GM21825 (cell line): ENCODE results near the gene IL17C.
A peak's percentile ranks its signal among the peaks of the same experiment; 100 is the strongest.

Experiments used
- ATAC-seq: cut with Tn5 transposase; IDR thresholded peaks from one replicate; pipeline ENCODE4 v1.9.1; 2021; ENCODE audit warnings: mild to moderate bottlenecking, moderate library complexity; ENCODE audit not compliant: unreplicated experiment

Gene IL17C

DNA sequence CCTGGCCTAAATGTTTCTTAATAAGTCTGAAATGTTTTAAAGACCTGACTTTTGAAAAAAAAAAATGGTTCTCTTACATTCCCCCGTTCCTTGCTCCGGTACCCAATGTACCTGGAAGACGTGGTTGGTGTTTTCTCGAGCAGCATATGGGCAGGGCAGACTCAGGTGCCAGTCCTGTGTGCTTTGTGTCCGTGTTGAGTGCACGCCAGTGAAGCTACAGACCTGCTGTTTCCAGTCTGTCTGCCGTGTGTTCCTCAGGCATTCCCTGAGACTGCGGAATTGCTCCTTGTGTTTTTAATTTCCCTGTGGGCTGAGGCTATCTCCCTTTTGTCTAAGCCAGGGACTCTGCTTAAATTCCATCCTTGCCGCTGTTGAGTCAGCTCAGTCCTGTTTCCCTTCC lies 11.7 kb upstream of the IL17C start:
- ATAC-seq: no peak

DNA sequence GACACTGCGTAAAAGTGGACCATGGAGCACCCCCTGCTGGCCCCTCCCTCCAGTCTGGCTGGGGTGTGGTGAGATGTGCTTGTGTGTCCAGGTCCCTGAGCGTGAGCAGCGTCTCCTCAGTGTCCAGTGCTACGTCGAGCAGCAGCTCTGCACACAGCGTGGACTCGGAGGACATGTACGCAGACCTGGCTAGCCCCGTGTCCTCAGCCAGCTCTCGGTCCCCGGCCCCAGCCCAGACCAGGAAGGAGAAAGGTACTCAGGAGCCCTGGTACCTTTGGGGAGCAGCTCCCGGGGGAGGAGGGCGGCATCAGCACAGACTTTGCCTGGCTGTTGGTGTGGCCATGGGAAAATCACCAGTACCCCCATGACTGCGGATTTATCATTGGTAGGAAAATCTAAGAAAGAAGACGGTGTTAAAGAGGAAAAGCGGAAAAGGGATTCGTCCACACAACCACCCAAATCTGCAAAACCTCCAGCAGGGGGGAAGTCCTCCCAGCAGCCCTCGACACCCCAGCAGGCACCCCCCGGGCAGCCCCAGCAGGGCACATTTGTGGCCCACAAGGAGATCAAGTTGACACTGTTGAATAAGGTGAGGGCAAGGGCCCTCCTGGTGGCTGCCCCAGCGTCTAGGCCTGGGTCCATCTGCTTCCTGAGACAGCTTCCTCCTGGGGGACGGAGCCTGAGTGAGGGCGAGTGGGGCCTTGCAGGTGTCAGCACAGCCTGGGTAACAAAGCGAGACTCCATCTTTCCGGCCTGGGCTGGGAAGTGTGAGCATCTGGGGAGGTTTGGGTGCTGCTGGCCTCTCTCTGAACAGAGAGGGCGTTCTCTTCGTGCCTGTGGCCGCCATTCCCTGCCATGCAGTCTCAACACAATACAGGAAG lies 10.6 kb upstream of the IL17C start:
- no peak for ATAC-seq

DNA sequence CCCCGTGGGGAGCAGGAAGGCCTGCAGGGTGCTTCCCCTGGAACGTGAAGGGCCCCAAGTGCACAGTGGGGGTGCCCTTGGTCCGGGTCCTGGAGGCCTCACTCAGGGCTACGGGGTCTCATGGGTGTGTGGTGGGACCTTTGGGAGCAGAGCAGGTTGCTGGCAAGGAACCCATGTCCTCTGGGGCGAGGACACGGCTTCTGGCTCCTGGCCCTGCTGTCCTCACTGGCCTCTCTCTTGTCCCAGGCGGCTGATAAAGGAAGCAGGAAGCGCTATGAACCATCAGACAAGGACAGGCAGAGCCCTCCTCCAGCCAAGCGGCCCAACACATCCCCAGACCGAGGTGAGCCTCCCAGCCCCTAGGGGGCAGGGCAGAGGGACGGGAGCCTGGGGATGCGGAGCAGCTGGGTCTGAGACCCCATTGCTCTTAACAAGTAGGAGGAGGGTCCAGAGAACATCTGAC lies 9.8 kb upstream of the IL17C start:
- no peak for ATAC-seq

DNA sequence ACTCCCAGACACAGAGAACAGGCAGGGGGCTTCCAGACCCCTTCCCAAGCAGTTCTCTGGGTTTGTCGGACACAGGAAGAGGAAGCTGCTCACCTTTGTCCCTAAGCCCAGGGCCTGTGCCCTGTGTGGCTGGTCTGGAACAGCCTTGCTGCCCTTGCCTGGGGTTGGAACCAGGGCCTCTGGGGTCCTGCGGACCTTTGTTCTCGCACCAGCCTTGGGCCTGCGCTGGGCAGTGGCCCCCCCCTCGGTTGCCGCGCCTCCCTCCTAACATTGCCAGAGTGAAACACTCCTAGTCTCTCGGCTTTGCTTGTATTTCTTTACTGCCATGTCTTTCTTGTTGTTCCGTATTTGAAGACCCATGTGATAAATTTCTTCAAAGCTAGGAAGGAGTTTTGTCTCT lies 8.5 kb upstream of the IL17C start:
- no peak for ATAC-seq

DNA sequence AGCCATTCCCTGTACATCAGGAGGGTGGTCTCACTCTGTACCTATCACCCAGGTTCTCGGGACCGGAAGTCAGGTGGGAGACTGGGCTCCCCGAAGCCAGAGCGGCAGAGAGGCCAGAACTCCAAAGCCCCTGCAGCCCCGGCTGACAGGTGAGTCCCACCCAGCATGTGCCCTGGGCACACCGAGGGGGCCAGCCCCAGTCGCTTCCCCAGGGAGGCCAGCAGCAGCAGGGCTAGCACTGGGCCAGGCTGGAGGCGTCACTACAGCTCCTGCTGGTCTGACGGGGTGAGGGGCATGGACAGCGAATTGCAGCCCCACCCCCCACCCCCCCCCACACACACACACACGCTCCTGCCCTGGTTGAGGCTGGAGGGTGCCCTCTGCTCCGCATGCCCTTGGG lies 7.9 kb upstream of the IL17C start:
- ATAC-seq: no peak

DNA sequence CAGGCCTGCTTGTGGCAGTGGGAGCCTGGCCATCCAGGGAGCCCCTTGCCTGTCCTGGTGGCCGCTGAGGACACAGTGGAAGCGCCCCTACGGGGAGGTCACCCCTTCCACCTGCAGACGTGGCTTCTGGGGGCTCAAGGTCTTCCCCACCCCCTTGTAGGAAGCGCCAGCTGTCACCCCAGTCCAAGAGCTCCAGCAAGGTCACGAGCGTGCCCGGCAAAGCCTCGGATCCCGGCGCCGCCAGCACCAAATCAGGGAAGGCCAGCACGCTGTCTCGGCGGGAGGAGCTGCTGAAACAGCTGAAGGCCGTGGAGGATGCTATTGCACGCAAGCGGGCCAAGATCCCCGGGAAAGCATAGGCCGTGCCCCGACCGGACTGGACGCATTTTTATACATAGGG lies 7.4 kb upstream of the IL17C start:
- no peak for ATAC-seq

DNA sequence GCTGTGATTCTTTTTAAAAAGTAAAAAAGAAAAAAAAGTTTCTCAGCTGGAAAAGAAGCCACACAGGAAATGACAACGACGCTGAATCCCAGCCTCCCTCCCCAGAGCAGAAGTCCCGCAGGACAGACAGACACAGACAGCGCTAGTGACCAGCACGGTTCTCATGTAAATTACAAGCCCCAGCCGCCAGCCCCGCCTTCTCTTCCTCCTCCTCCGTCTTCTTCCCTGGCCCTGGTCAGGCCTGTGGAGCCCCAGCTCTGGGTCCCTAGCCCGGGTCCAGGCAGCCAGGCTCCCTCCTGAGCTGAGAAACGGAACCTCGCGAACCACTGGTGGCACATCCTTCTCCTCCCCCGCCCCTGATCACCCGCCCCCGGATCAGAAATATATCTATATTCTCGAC lies 7.0 kb upstream of the IL17C start:
- no peak for ATAC-seq

DNA sequence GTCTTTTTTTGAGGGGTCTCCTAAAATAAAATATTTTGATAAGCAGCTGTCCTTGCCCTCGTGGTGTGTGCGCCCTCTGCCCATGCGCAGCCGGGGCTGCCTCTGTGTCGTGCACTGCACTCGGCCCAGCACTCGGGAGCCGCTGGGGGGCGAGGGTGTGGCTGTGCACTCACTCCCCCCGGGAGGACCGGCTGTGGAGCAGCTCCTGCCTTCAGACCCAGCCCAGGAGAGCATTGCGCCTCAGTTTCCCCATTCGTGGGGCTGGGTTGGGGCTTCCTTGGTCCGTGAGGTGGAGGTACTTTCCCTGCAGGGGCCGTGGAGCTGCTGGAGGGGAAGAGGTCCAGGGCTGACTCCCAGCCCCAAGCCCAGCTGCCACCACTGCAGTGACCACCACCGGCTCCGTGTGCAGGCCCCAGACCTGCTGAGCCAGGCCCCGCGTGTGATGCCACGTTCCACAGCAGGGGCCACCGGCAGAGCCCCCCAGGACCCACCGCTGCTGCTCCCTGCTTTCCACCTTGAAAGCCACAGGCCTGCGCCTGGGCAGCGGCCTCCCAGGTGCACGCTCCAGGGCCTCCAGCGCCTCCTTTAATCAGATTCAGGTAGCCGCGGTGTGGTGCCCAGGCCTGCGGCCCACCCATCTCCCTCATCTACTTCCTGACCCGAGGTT lies 6.3 kb upstream of the IL17C start:
- no peak for ATAC-seq

DNA sequence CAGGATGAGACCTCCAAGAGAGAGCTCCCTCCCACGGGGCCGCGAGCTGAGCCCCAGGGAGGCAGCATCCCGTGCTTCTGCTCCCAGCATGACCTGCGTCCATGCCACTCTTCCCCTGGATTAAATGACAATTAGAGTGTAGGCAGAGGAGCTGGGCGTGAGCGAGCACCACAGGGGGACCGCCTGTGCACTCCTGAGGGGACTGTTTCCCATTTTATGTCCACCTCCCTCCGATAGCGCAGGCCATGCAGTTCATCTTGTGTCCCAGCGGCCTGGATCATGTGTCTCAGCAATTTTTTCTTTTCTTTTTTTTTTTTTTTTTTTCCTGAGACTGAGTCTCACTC lies 5.8 kb upstream of the IL17C start:
- ATAC-seq: no peak

DNA sequence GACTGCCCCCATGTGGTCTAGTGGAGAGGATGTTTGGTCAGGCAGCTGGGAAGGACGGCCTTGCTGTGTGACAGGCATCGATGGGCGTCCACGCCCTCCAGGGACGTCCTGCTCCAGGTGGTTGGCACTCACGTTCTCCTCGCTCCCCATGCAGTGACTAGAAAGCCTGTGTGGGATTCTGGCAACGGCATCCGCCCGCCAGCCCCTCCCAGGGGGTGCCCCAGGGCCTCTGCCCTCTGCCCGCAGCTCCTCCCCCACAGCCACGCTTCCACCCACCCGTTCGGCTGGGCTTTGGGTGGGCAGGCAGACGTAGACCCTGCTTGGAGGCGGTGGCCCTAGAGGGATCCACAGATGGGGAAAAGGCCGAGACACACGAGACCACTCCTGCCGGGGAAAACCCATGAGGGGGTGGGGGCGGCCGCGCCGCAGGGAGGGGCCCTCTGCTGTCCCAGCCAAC lies 4.7 kb upstream of the IL17C start:
- peak; percentile 30 for ATAC-seq

DNA sequence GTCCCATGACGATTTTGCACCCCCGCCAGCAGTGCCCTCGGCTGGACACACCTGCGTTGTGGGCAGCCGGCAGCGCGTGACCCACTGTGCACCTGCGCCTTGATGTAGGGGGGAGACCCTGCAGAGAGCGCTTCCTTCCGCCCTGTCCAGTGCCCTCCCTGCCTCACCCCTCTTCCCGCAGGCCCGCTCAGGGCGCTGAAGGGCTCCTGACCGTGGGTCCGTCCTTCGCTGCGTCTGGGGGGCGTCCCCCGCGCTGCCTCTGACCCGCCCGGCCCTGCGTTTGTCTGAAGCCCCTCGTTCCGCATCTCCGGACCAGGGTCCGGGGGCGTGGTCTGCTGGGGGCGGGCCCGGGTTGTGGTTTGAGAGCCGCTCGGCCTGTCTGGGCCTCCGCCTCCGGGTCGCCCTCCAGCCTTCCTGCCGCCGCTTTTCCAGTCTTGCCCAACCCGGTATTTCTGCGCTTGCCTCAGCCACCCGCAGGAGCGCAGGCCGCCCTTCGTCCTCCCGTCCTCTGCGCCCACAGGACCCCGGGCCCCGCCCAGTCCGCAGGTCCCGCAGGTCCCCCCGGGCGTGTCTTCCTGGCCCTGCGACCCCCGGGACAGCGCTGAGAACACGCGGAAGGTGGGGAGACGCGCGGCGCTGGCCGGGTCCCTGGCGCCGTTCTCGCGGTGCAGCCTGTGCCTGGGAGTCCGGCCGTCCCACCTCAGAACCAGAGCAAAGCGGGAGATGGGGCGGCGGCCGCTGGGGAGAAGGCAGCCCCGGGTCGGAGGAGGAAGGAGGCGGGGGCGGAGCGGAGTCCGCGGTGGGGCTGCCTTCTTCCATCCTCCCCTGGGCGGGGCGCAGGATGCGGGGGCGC lies 4.0 kb upstream of the IL17C start:
- ATAC-seq: peak; percentile 43

DNA sequence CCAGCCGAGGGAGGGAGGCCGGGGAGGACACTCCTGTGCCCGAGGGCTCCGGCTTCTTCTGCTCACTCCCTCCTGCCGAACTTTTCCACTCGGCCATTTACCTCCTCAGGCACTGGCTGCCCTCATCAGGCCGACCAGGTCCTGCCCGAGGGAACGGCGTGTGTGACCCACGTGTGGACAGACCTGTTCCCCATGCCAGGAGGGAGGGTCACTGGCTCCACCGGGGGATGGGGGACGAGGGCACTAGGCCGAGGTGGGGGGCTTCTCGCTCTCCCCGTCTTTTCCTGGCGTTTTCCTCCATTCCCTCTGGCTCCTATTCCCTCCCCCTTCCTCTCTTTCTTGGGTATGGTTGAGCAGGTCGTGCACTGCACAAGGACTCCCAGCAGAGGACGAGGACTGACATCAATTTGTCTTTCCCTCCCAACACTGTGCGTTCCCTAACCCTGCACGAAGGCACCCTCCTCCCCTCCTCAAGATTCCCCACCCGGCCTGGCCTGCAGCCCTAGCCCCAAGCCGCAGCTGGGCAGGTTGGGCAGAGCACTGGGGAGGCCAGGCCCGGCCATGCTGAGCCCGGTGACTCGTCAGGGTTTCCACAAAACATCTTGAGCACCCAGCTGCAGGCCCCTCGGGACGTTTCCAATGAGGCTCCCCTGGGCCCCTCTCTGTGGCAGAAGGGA lies 3.2 kb upstream of the IL17C start:
- peak; percentile 1 for ATAC-seq

DNA sequence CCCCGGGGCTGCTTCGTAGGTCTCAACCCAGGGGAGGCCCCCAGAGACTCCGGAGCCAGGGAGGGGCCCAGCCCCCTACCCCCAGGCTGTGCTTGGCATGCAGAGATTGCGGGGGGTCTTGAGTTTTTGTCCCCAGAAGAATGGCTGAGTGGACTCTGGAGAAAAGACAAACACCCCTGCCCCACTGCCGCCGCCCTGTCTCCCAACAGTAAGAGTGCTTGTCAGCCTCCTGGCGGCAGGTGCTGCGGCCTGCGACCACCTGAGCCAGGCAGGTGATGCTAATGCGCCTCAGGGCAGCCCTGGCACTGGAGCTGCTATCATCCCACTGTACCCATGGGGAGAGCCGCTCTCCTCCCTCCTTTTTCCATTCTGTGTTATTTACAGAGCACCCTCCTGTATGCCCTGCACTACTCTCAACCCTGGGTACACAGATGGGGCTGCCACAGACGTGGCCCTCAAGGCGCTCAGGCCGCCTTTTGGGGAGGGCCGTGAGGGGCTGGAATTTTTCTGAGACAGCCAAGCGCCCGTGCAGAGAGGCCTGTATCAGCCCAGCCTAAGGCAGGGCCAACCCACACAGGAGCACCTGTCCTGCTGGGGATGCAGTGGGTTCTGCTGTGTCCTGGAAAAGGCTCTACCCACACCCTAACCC lies 2.6 kb upstream of the IL17C start:
- ATAC-seq: no peak

DNA sequence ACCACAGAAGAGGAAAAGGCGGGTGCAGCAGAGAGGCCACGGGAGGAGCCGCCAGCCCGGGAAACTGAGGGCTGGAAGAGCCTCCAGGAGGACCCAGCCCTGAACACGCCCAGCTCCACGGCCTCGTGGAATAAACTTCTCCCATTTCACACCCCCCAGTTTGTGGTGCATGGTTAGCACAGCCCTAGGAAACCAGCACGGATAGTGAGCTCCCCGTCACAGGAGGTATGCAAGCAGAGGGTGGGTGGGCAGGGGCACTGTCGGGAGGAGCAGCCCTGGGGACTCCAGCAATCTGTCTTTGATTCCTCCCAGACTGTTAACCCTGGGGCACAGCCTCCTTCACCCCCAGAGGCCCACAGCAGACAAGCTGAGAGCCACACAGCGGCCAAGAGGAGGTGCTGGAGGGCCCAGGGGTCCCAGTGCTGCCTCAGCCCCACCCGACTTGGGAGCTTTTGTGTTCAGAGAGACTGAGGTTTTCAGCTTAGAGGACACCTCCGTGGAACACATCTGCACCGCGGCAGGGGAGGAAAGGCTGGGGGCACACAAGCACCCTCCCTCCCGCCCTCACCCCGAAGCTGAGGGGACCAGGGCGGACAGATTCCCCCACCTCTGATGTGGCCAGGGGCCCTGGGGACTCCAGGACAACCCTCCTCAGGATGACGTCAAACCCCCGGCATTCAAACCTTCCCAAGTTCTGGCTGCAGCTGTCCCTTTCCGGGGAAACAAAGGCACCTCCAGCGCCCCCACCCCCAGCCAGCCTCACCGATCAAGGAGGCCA lies 1.7 kb upstream of the IL17C start:
- ATAC-seq: no peak

DNA sequence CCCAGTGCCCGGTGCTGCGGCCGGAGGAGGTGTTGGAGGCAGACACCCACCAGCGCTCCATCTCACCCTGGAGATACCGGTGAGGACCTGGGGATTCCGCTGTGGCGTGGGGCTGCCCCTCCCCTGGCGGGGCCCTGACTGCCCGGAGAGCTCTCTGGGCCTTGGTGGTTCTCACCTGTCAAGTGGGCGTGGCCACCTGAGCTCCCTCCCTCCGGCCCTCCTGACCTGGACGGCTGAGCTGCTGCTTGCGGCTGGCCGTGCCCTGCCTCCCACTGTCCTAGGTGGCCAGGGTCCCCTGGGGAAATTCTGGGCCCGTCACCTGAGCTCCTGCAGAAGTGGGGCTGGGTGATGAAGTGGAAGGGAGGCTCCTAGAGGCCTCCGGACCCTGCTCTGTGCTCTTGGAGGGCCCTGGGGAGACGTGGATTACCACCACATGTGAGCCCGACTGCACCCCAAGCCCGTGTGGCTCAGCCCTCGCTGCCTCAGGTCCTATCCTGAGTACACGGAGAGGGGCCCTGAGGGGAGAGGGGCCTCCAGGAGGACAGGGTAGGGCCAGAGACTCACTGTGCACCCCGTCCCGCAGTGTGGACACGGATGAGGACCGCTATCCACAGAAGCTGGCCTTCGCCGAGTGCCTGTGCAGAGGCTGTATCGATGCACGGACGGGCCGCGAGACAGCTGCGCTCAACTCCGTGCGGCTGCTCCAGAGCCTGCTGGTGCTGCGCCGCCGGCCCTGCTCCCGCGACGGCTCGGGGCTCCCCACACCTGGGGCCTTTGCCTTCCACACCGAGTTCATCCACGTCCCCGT lies 1.1 kb downstream of the IL17C start:
- ATAC-seq: no peak

DNA sequence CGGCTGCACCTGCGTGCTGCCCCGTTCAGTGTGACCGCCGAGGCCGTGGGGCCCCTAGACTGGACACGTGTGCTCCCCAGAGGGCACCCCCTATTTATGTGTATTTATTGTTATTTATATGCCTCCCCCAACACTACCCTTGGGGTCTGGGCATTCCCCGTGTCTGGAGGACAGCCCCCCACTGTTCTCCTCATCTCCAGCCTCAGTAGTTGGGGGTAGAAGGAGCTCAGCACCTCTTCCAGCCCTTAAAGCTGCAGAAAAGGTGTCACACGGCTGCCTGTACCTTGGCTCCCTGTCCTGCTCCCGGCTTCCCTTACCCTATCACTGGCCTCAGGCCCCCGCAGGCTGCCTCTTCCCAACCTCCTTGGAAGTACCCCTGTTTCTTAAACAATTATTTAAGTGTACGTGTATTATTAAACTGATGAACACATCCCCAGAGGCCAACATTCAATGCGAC lies 1.7 kb downstream of the IL17C start:
- no peak for ATAC-seq

DNA sequence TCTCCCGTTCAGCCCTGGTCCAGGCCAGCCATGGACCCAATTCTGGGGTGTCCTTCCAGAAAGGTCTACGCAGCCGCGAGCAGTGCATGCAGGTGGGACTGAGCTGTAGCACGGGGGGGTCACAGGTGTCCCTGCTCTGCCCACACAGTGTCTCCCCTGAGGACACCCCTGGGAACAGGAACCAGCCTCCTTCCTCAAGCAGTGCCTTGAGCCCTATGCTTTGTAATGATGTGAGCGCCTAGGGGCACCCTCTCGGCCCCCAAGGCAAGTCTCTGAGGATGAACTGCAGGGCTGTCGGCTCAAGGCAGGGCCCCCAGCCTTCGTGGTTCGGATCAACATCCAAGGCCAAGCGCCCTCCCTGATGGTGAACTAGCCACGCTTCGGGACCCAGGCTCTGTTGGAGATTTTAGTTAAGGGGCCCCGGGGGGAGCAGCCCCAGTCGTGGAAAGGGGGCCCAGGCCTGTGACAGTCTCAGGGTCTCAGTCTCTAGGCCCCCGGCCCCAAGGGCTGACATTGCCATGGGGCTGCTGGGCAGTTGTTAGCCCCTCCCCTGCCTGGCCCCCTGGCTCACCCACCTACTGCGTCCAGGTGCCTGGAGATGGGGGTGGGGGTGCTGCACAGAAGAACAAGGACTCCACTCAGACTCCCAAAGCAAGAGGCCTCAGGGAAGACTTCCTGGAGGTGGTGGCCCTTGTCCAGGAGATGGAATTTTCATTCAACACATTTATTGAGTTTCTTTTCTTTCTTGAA lies 2.3 kb downstream of the IL17C start:
- ATAC-seq: no peak
